OCI-LY7 (cell line): Measurements from ENCODE around the gene BAG1. TPM values are rescaled to one million over a fixed set of nuclear protein-coding genes. Genes with fewer than 3 reads are reported as not detected.

Source experiments
- BruUV-seq: library from RNA; stranded (reverse); fragments of 400-500 nt; replicated peaks from 2 replicates; lab custom pipeline; 2021; lab: Mats Ljungman, UMichigan
- CTCF ChIA-PET: fragments of 300-600 bp; sonication (Branson Sonifier 250); formaldehyde crosslinking; loops from one replicate; lab custom pipeline; 2022; ENCODE audit warnings: antibody characterized with exemption; ENCODE audit not compliant: unreplicated experiment; lab: Charles Lee
- POLR2A ChIA-PET: fragments of 300-600 bp; sonication (Branson Sonifier 250); formaldehyde crosslinking; loops from one replicate; lab custom pipeline; 2022; ENCODE audit warnings: antibody characterized with exemption; lab: Charles Lee
- DNase-seq: peaks from one replicate; pipeline ENCODE4 v3.0.0-alpha.2; 2015; ENCODE audit warnings: low spot score
- H2AFZ ChIP-seq: fragments of 200-600 bp; sonication (generic), shearing (Covaris generic); 2 replicates; pipeline ENCODE4 v1.6.1; 2014; ENCODE audit warnings: mild to moderate bottlenecking, antibody characterized with exemption, low read length, moderate library complexity
- H3K27ac ChIP-seq: fragments of 200-600 bp; sonication (generic); 2 replicates; pipeline ENCODE4 v1.5.1; 2014; ENCODE audit warnings: mixed run types, low read depth, mild to moderate bottlenecking, moderate library complexity, low read length, inconsistent platforms; ENCODE audit not compliant: poor library complexity, severe bottlenecking
- H3K36me3 ChIP-seq: fragments of 200-600 bp; sonication (generic); 2 replicates; pipeline ENCODE4 v1.6.1; 2014; ENCODE audit warnings: mild to moderate bottlenecking, antibody characterized with exemption, low read length, moderate library complexity, mixed read lengths; ENCODE audit not compliant: insufficient read depth
- H3K4me1 ChIP-seq: fragments of 200-600 bp; sonication (generic); 2 replicates; pipeline ENCODE4 v1.5.1; 2014; ENCODE audit warnings: mild to moderate bottlenecking, low read length; ENCODE audit not compliant: insufficient read depth, poor library complexity, severe bottlenecking
- H3K4me2 ChIP-seq: fragments of 200-600 bp; sonication (generic); 2 replicates; pipeline ENCODE4 v1.6.1; 2014; ENCODE audit warnings: mild to moderate bottlenecking, low read length
- H3K4me3 ChIP-seq: fragments of 200-600 bp; sonication (generic); 2 replicates; pipeline ENCODE4 v1.5.1; 2014; ENCODE audit warnings: mild to moderate bottlenecking, low read depth, low read length; ENCODE audit not compliant: poor library complexity, severe bottlenecking
- H3K79me2 ChIP-seq: fragments of 200-600 bp; sonication (generic); 2 replicates; pipeline ENCODE4 v1.6.1; 2016; ENCODE audit warnings: low read depth, mild to moderate bottlenecking, low read length, moderate library complexity, mixed read lengths; ENCODE audit not compliant: insufficient read depth
- H3K9me2 ChIP-seq: fragments of 200-600 bp; sonication (generic); 2 replicates; pipeline ENCODE4 v1.6.1; 2016; ENCODE audit warnings: mild to moderate bottlenecking, low read length, mixed read lengths; ENCODE audit not compliant: insufficient read depth
- H3K9me3 ChIP-seq: fragments of 200-600 bp; sonication (generic); 2 replicates; pipeline ENCODE4 v1.6.1; 2014; ENCODE audit warnings: mild to moderate bottlenecking, mixed run types, low read length, mixed read lengths
- H4K20me1 ChIP-seq: fragments of 200-600 bp; sonication (generic); 2 replicates; pipeline ENCODE4 v1.6.1; 2014; ENCODE audit warnings: mild to moderate bottlenecking, antibody characterized with exemption, low read length, moderate library complexity, mixed read lengths; ENCODE audit not compliant: insufficient read depth
- EZH2phosphoT487 ChIP-seq: fragments of 200-600 bp; sonication (generic); IDR thresholded peaks from 2 replicates; pipeline ENCODE4 v1.6.1; 2018; ENCODE audit warnings: low read depth, borderline replicate concordance, mild to moderate bottlenecking, mixed run types, antibody characterized with exemption, low read length, moderate library complexity, mixed read lengths
- intact Hi-C: fragments of 100-400 bp; cut with micrococcal nuclease; formaldehyde crosslinking; loops from one replicate; pipeline ENCODE4 v1.10.0; 2022; ENCODE audit not compliant: unreplicated experiment
- total RNA-seq, 2 experiments: library from RNA; depleted of rRNA in 1 of 2; stranded (reverse); fragments of >200 nt in 1 of 2; shearing (Covaris generic) in 1 of 2; gene quantifications; 2 replicates each; pipeline ENCODE4 v1.2.3, GENCODE V29; 2014 to 2022
- TF ChIP-seq, protein P1 (sequence below): fragments of 200-600 bp; sonication (generic); conservative IDR thresholded peaks from 2 replicates; pipeline ENCODE4 v1.5.1; 2014; ENCODE audit warnings: mild to moderate bottlenecking, antibody characterized with exemption, low read length, moderate library complexity, mixed read lengths

The BAG1 gene
- total RNA-seq, 2 experiments from 2014 or later = 48.1 to 86.0 TPM

GRCh38 chr9:33242609-33243134 lies 21.8 kb downstream of the BAG1 start:
- no peaks in the 10 kb centered on the region for H3K9me3 ChIP-seq

GRCh38 chr9:33241298-33241697 lies 23.2 kb downstream of the BAG1 start:
- H3K9me2 ChIP-seq = no peaks in the 10 kb centered on the region
- POLR2A ChIA-PET = interaction anchor here (0.5 to 1.2 kb wide), 2 partner anchors 22 to 174 kb away, joined by 3 to 4 read pairs; no protein-coding TSS in a partner anchor
- H3K9me3 ChIP-seq = no peaks in the 10 kb centered on the region

More at GRCh38 chr9:33242609-33243134, 21.8 kb downstream of the BAG1 start:
- POLR2A ChIA-PET = interaction anchor here (0.7 to 1.3 kb wide), 3 partner anchors 16 to 105 kb away, joined by 3 read pairs; no protein-coding TSS in a partner anchor
- H3K4me1 ChIP-seq = no peaks in the 10 kb centered on the region
- no peaks in the 10 kb centered on the region for H3K79me2 ChIP-seq
- H3K27ac ChIP-seq = no peak overlapping the region
- H3K4me3 ChIP-seq = no peak overlapping the region
- intact Hi-C loops = no loop called here
- no TSS peak for BruUV-seq
- no peak for TF ChIP-seq EZH2phosphoT487
- TF ChIP-seq, protein P1, sequence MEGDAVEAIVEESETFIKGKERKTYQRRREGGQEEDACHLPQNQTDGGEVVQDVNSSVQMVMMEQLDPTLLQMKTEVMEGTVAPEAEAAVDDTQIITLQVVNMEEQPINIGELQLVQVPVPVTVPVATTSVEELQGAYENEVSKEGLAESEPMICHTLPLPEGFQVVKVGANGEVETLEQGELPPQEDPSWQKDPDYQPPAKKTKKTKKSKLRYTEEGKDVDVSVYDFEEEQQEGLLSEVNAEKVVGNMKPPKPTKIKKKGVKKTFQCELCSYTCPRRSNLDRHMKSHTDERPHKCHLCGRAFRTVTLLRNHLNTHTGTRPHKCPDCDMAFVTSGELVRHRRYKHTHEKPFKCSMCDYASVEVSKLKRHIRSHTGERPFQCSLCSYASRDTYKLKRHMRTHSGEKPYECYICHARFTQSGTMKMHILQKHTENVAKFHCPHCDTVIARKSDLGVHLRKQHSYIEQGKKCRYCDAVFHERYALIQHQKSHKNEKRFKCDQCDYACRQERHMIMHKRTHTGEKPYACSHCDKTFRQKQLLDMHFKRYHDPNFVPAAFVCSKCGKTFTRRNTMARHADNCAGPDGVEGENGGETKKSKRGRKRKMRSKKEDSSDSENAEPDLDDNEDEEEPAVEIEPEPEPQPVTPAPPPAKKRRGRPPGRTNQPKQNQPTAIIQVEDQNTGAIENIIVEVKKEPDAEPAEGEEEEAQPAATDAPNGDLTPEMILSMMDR = no peak
- no peaks in the 10 kb centered on the region for H3K36me3 ChIP-seq
- CTCF ChIA-PET = no interaction called here
- no peaks in the 10 kb centered on the region for H4K20me1 ChIP-seq
- H3K9me2 ChIP-seq = no peaks in the 10 kb centered on the region
- H2AFZ ChIP-seq = no peak overlapping the region
- no peak for DNase-seq
- no peak overlapping the region for H3K4me2 ChIP-seq

DNA sequence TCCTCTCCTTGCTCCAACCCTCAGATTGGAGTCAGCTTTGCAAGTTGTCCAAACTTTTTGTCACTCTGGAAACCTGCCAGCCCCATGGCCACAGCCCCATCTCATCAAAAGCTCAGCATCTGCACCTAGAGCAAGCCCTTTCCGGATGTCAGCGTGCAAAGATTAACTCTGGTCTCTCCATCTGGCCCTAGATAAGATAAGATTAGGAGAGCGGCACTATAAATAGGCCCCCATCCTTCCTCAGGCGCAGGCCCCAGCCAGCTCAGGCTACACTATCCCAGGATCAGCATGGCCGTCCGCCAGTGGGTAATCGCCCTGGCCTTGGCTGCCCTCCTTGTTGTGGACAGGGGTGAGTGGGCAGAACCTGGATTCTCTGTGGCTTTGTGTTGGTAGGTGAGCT lies 24.6 kb downstream of the BAG1 start, which contains the start of gene SPINK4:
Gene SPINK4 (plus strand): TSS at position 247 of the 400 bp plus-strand sequence. CDS start 42 bp downstream, at position 289.
- no peaks in the 10 kb centered on the region for H3K9me2 ChIP-seq
- no peaks in the 10 kb centered on the region for H3K36me3 ChIP-seq
- intact Hi-C loops = no loop called here
- no peak within 1 kb of the TSS for H3K4me3 ChIP-seq
- no peaks in the 10 kb centered on the region for H3K79me2 ChIP-seq
- no peaks in the 10 kb centered on the region for H4K20me1 ChIP-seq
- no peaks in the 10 kb centered on the region for H3K9me3 ChIP-seq
- ChIA-PET CTCF (no interaction called here), POLR2A (interaction anchor here (0.9 to 1.4 kb wide), 3 partner anchors 9 to 24 kb away, joined by 3 to 6 read pairs (median 4); no protein-coding TSS in a partner anchor)
- no peak for DNase-seq
- H2AFZ ChIP-seq = no peak within 1 kb of the TSS
- no peak within 1 kb of the TSS for H3K4me2 ChIP-seq
- H3K27ac ChIP-seq = no peak within 1 kb of the TSS
- BruUV-seq = no TSS peak
- no peaks in the 10 kb centered on the region for H3K4me1 ChIP-seq
- TF ChIP-seq, protein P1 = no peak
- TF ChIP-seq EZH2phosphoT487 = no peak

More at GRCh38 chr9:33241298-33241697, 23.2 kb downstream of the BAG1 start:
- H3K4me1 ChIP-seq = no peaks in the 10 kb centered on the region
- H4K20me1 ChIP-seq = no peaks in the 10 kb centered on the region
- H3K27ac ChIP-seq = no peak overlapping the region
- H3K36me3 ChIP-seq = no peaks in the 10 kb centered on the region
- DNase-seq = no peak
- TF ChIP-seq, protein P1 = no peak
- TF ChIP-seq EZH2phosphoT487 = no peak
- H3K4me2 ChIP-seq = no peak overlapping the region
- H2AFZ ChIP-seq = no peak overlapping the region
- intact Hi-C loops = no loop called here
- CTCF ChIA-PET = no interaction called here
- no TSS peak for BruUV-seq
- no peaks in the 10 kb centered on the region for H3K79me2 ChIP-seq
- H3K4me3 ChIP-seq = no peak overlapping the region
